ENCODE measurements around the gene UBAC1. TPM values are rescaled to one million over a fixed set of nuclear protein-coding genes. Genes with fewer than 3 reads are reported as not detected.

The UBAC1 gene
- total and polyA plus RNA-seq, 10 of the 15 experiments (the other 5 are each of a cell fraction or from before 2014, with no cell fraction given): 16.7 to 54.6 (median 38.5) TPM

DNA sequence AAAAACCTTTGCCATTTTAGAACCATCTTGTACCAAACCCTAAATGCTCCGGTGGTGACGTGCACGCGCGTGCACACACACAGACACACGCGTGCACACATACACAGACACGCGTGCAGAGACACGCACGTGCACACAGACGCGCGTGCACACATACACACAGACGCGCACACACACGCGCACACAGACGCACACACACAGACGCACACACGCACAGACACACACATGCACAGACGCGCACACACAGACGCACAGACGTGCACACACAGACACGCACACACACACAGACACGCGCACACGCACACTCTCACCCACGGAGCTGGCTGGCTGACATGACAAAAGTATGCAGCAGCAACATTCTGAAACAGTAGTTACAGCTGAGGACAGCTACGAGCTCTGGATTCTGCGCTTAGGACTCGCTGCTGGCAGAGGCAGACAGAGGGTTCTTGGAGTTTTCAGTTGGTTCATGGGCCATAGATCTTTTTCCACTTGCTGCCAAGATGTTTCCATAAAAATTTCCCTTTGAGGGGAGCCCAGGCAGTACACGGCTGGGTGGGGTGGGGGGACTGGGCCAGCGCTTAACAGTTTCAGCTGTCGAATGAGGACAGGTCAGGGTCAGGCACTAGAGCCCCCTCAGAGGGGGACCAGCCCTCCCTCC, 46.2 kb upstream of the UBAC1 start:
- WGBS (ENCODE audit: insufficient coverage, insufficient replicate concordance, low lambda C conversion rate, missing lambda C conversion rate): 89% methylated on average over 36 of the region's 36 CpGs
- BruUV-seq (replicated peaks): no TSS peak
- POLR2A ChIA-PET: no interaction called here
- RAD21 ChIA-PET (ENCODE audit: unreplicated experiment): interaction anchor here (0.6 kb wide), 1 partner anchor 484 kb away, joined by 3 read pairs; no protein-coding TSS in a partner anchor
- H3K4me2 ChIP-seq (ENCODE audit: control insufficient read depth, insufficient read depth): no peak overlapping the region
- no peaks in the 10 kb centered on the region for H3K27me3 ChIP-seq (replicated peaks in 1 of 2; ENCODE audit: control insufficient read depth in 2 of 2, insufficient read depth in 2 of 2, low read length in 1 of 2)
- H4K20me1 ChIP-seq (ENCODE audit: control insufficient read depth, insufficient read depth): no peaks in the 10 kb centered on the region; the same call in 1 of the 2 replicates
- intact Hi-C loops (cut with micrococcal nuclease; ENCODE audit: unreplicated experiment): no loop called here
- no peak overlapping the region for H2AFZ ChIP-seq (ENCODE audit: control insufficient read depth, low read depth, low read length)
- peaks cover 0 to 6% of the 10 kb centered on the region in 2 experiments; a peak in 2 of 4 replicates for H3K36me3 ChIP-seq (ENCODE audit: control insufficient read depth in 2 of 2, insufficient read depth in 2 of 2, low read length in 1 of 2)
- CTCF ChIA-PET: interaction anchor here (0.6 kb wide), 1 partner anchor 261 kb away, joined by 4 read pairs; no protein-coding TSS in a partner anchor
- in situ Hi-C loops (cut with MboI): no loop called here
- no peak overlapping the region for H3K9ac ChIP-seq (ENCODE audit: control insufficient read depth, insufficient read depth, low read length)
- H3K4me3 ChIP-seq: no peak overlapping the region
- ATAC-seq: no peak
- H3K4me1 ChIP-seq (ENCODE audit: control insufficient read depth, insufficient read depth, low read length): no peaks in the 10 kb centered on the region
- SMC1A ChIA-PET (ENCODE audit: uncharacterized antibody, unreplicated experiment): no interaction called here
- FAIRE-seq: no peak
- TF ChIP-seq, protein P1, sequence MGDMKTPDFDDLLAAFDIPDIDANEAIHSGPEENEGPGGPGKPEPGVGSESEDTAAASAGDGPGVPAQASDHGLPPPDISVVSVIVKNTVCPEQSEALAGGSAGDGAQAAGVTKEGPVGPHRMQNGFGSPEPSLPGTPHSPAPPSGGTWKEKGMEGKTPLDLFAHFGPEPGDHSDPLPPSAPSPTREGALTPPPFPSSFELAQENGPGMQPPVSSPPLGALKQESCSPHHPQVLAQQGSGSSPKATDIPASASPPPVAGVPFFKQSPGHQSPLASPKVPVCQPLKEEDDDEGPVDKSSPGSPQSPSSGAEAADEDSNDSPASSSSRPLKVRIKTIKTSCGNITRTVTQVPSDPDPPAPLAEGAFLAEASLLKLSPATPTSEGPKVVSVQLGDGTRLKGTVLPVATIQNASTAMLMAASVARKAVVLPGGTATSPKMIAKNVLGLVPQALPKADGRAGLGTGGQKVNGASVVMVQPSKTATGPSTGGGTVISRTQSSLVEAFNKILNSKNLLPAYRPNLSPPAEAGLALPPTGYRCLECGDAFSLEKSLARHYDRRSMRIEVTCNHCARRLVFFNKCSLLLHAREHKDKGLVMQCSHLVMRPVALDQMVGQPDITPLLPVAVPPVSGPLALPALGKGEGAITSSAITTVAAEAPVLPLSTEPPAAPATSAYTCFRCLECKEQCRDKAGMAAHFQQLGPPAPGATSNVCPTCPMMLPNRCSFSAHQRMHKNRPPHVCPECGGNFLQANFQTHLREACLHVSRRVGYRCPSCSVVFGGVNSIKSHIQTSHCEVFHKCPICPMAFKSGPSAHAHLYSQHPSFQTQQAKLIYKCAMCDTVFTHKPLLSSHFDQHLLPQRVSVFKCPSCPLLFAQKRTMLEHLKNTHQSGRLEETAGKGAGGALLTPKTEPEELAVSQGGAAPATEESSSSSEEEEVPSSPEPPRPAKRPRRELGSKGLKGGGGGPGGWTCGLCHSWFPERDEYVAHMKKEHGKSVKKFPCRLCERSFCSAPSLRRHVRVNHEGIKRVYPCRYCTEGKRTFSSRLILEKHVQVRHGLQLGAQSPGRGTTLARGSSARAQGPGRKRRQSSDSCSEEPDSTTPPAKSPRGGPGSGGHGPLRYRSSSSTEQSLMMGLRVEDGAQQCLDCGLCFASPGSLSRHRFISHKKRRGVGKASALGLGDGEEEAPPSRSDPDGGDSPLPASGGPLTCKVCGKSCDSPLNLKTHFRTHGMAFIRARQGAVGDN (IDR thresholded peaks at IDR 0.05): no peak
- TF ChIP-seq NFIC (IDR thresholded peaks at IDR 0.05; ENCODE audit: low read depth, low read length): peak; percentile 21; the same call in 1 of the 2 replicates
- no peak for TF ChIP-seq YY1 (IDR thresholded peaks at IDR 0.05; ENCODE audit: low read depth, low read length)
- TF ChIP-seq TCF3 (IDR thresholded peaks at IDR 0.05; ENCODE audit: borderline replicate concordance, insufficient read depth, low read depth, low read length): peak; percentile 93; the same call in 1 of the 2 replicates
- TF ChIP-seq MEF2A (IDR thresholded peaks at IDR 0.05; ENCODE audit: insufficient read depth, low read depth, low read length): no peak
- no peak for TF ChIP-seq KAT2A (conservative IDR thresholded peaks at IDR 0.05; ENCODE audit: control insufficient read depth, low read depth, low read length)
- no peak for TF ChIP-seq BHLHE40 (IDR thresholded peaks at IDR 0.05; ENCODE audit: borderline replicate concordance in 1 of 2, low read depth in 2 of 2, low read length in 1 of 2)
- no peak for TF ChIP-seq RUNX3 (IDR thresholded peaks at IDR 0.05; ENCODE audit: low read length)
- TF ChIP-seq POLR2AphosphoS5 (IDR thresholded peaks at IDR 0.05; ENCODE audit: low read length): no peak
- TF ChIP-seq SIN3A (IDR thresholded peaks at IDR 0.05; ENCODE audit: low read depth, low read length): no peak
- no peak for TF ChIP-seq MTA3 (IDR thresholded peaks at IDR 0.05; ENCODE audit: borderline replicate concordance, low read length)
- TF ChIP-seq ETV6 (conservative IDR thresholded peaks at IDR 0.05 in 1 of 2, IDR thresholded peaks at IDR 0.05 in 1 of 2; ENCODE audit: borderline replicate concordance in 1 of 2, low read depth in 1 of 2): no peak
- no peak for TF ChIP-seq PAX8 (IDR thresholded peaks at IDR 0.05)
- peak; percentile 99 for TF ChIP-seq BCL3 (IDR thresholded peaks at IDR 0.05; ENCODE audit: borderline replicate concordance, insufficient read depth, low read depth, low read length, poor library complexity, severe bottlenecking)
- TF ChIP-seq POLR2A (IDR thresholded peaks at IDR 0.05; ENCODE audit: low read depth, low read length): no peak
- TF ChIP-seq TARDBP (IDR thresholded peaks at IDR 0.05; ENCODE audit: borderline replicate concordance): no peak
- TF ChIP-seq POU2F2 (IDR thresholded peaks at IDR 0.05; ENCODE audit: borderline replicate concordance, low read depth, low read length): no peak
- TF ChIP-seq TCF7 (IDR thresholded peaks at IDR 0.05; ENCODE audit: borderline replicate concordance): no peak
- no peak for TF ChIP-seq HCFC1 (IDR thresholded peaks at IDR 0.05; ENCODE audit: low read length)
- TF ChIP-seq RFX5 (IDR thresholded peaks at IDR 0.05; ENCODE audit: low read depth, low read length): no peak
- no peak for TF ChIP-seq ATF7 (IDR thresholded peaks at IDR 0.05; ENCODE audit: low read depth)
- H3K9me3 ChIP-seq (replicated peaks; ENCODE audit: control insufficient read depth, insufficient read depth, low read length): no peaks in the 10 kb centered on the region
- no peak overlapping the region for H3K27ac ChIP-seq (ENCODE audit: control insufficient read depth, insufficient read depth)
- no peak for DNase-seq (ENCODE audit: low read depth, low spot score)
- no peaks in the 10 kb centered on the region for H3K79me2 ChIP-seq (ENCODE audit: control insufficient read depth, insufficient read depth, low read length)
